H54 (cell line): ENCODE data around the gene CSF2RB.

Source experiments
- DNase-seq: peaks from one replicate; pipeline ENCODE4 v3.0.0; 2011; ENCODE audit warnings: low spot score, mixed read lengths; ENCODE audit not compliant: insufficient read length
- FAIRE-seq: peaks from 3 replicates; lab custom pipeline; 2011; peaks lifted over from hg19 to GRCh38; lab: Jason Lieb, UNC
- POLR2A ChIP-seq: IDR thresholded peaks from 2 replicates; pipeline ENCODE4 v1.6.1; 2011; ENCODE audit warnings: low read depth, mild to moderate bottlenecking, low read length

CSF2RB gene

GRCh38 chr22:36900880-36901279 is 12.5 kb upstream of the CSF2RB start:
- no peak for DNase-seq
- no peak for TF ChIP-seq POLR2A
- FAIRE-seq, result no peak

GRCh38 chr22:36901411-36902142 is 11.9 kb upstream of the CSF2RB start:
- TF ChIP-seq POLR2A, result no peak
- DNase-seq (no peak), FAIRE-seq (no peak)

- no peak for DNase-seq
- no peak for FAIRE-seq
- no peak for TF ChIP-seq POLR2A
Measured at GRCh38 chr22:36902143-36902926, 11.1 kb upstream of the CSF2RB start.

GRCh38 chr22:36904260-36904880 is 9.1 kb upstream of the CSF2RB start:
- no peak for TF ChIP-seq POLR2A
- no peak for FAIRE-seq
- no peak for DNase-seq

GRCh38 chr22:36907253-36908195 is 5.9 kb upstream of the CSF2RB start:
- FAIRE-seq (no peak), DNase-seq (no peak)
- no peak for TF ChIP-seq POLR2A

GRCh38 chr22:36910461-36910860 is 3.0 kb upstream of the CSF2RB start:
- DNase-seq, result no peak
- no peak for FAIRE-seq
- TF ChIP-seq POLR2A, result no peak

- FAIRE-seq (no peak), DNase-seq (no peak)
- TF ChIP-seq POLR2A, result no peak
Measured at GRCh38 chr22:36911887-36912661, 1.4 kb upstream of the CSF2RB start.

GRCh38 chr22:36912694-36913426 is 568 bp upstream of the CSF2RB start:
- DNase-seq, result no peak
- no peak for TF ChIP-seq POLR2A
- FAIRE-seq, result no peak

GRCh38 chr22:36914390-36914752 is 943 bp downstream of the CSF2RB start:
- no peak for FAIRE-seq
- no peak for TF ChIP-seq POLR2A
- no peak for DNase-seq

- TF ChIP-seq POLR2A, result no peak
- DNase-seq (no peak), FAIRE-seq (no peak)
Measured at GRCh38 chr22:36916034-36916433, 2.6 kb downstream of the CSF2RB start.

GRCh38 chr22:36918586-36919284 is 5.3 kb downstream of the CSF2RB start:
- DNase-seq (no peak), FAIRE-seq (no peak)
- no peak for TF ChIP-seq POLR2A
